K562 (cell line): ENCODE data around the gene CMSS1. TPM values are rescaled to one million over a fixed set of nuclear protein-coding genes. Genes with fewer than 3 reads are reported as not detected.

ENCODE experiments used
- ATAC-seq: fragments of 200-7000 bp; cut with Tn5 transposase; 3 replicates; pipeline ENCODE4 v1.9.1; 2020; ENCODE audit warnings: moderate library complexity
- BruUV-seq: library from RNA; stranded (reverse); fragments of 400-500 nt; replicated peaks from 2 replicates; lab custom pipeline; 2021; lab: Mats Ljungman, UMichigan
- CTCF ChIA-PET: fragments of 300-600 bp; formaldehyde crosslinking; extraction: SDS; loops from one replicate; lab custom pipeline; 2021; ENCODE audit warnings: low intra/inter-chr PET ratio; lab: Yijun Ruan, JAX
- POLR2A ChIA-PET: fragments of 300-600, 350-650 bp; sonication (Branson Sonifier 250); formaldehyde crosslinking; extraction: SDS; loops from one replicate; lab custom pipeline; 2021; ENCODE audit warnings: antibody characterized with exemption, inconsistent platforms; lab: Yijun Ruan, JAX
- DNase-seq, 4 experiments: peaks; one replicate each; pipeline versions ENCODE4 v3.0.0 to v3.0.0-alpha.2; 2011 to 2018; ENCODE audit warnings: low spot score in 3 of 4, mixed read lengths in 3 of 4; ENCODE audit errors: extremely low read depth in 1 of 4
- FAIRE-seq: peaks from 2 replicates; lab custom pipeline; 2011; peaks lifted over from hg19 to GRCh38; lab: Jason Lieb, UNC
- H2AFZ ChIP-seq: 2 replicates; pipeline ENCODE4 v1.6.0; 2011; ENCODE audit warnings: low read depth, low read length, control low read depth, inconsistent platforms
- H3K27ac ChIP-seq: fragments of 200-600 bp; 3 replicates; pipeline ENCODE4 v1.8.0; 2011; ENCODE audit warnings: low read depth, mild to moderate bottlenecking, control low read depth, inconsistent platforms, low read length, moderate library complexity, mixed read lengths; ENCODE audit errors: extremely low read depth
- H3K27me3 ChIP-seq, 2 experiments: fragments of 300-600 bp in 1 of 2; 2 replicates in 1 of 2; 3 replicates in 1 of 2; pipeline versions ENCODE4 v1.6.0 to v1.8.0; 2011; ENCODE audit warnings: inconsistent platforms in 2 of 2, low read length in 2 of 2, mild to moderate bottlenecking in 1 of 2, mixed read lengths in 1 of 2, moderate library complexity in 1 of 2; ENCODE audit not compliant: control insufficient read depth in 2 of 2, insufficient read depth in 2 of 2
- H3K36me3 ChIP-seq: fragments of 300-600 bp; 3 replicates; pipeline ENCODE4 v1.8.0; 2011; ENCODE audit warnings: mild to moderate bottlenecking, low read length, inconsistent platforms; ENCODE audit not compliant: control insufficient read depth, insufficient read depth
- H3K4me1 ChIP-seq, 2 experiments: fragments of 200-600 bp in 1 of 2; replicated peaks in 1 of 2; 2 replicates in 1 of 2; 3 replicates in 1 of 2; pipeline versions ENCODE4 v1.5.1 to v1.8.0; 2011; ENCODE audit warnings: inconsistent platforms in 2 of 2, low read length in 2 of 2, mild to moderate bottlenecking in 1 of 2, mixed read lengths in 1 of 2, moderate library complexity in 1 of 2; ENCODE audit not compliant: control insufficient read depth in 2 of 2, insufficient read depth in 2 of 2
- H3K4me2 ChIP-seq: 2 replicates; pipeline ENCODE4 v1.6.1; 2011; ENCODE audit warnings: low read length, control low read depth, inconsistent platforms, mixed read lengths; ENCODE audit not compliant: insufficient read depth
- H3K4me3 ChIP-seq: fragments of 200-600 bp; sonication (generic), shearing (Covaris generic); 2 replicates; pipeline ENCODE4 v1.5.1; 2016; ENCODE audit warnings: control low read depth, inconsistent platforms
- H3K79me2 ChIP-seq: fragments of 200-600 bp; 3 replicates; pipeline ENCODE4 v1.8.0; 2011; ENCODE audit warnings: low read length, inconsistent platforms; ENCODE audit not compliant: control insufficient read depth, insufficient read depth
- H3K9ac ChIP-seq, 2 experiments: 2 replicates each; pipeline versions ENCODE4 v1.6.0 to v1.6.1; 2011; ENCODE audit warnings: low read depth in 2 of 2, low read length in 2 of 2, control low read depth in 1 of 2, inconsistent platforms in 1 of 2, mild to moderate bottlenecking in 1 of 2, mixed read lengths in 1 of 2; ENCODE audit not compliant: insufficient read depth in 1 of 2
- H3K9me1 ChIP-seq: one replicate; pipeline ENCODE4 v1.6.0; 2011; ENCODE audit warnings: inconsistent platforms, mild to moderate bottlenecking, low read length, moderate library complexity; ENCODE audit not compliant: control insufficient read depth, insufficient read depth
- H3K9me3 ChIP-seq: replicated peaks from 2 replicates; pipeline ENCODE4 v1.5.1; 2011; ENCODE audit warnings: low read depth, low read length, inconsistent platforms; ENCODE audit not compliant: control insufficient read depth, insufficient read depth
- H4K20me1 ChIP-seq: replicated peaks from 2 replicates; pipeline ENCODE4 v1.6.1; 2011; ENCODE audit warnings: low read length, inconsistent platforms, mixed read lengths; ENCODE audit not compliant: control insufficient read depth, insufficient read depth
- ASH1L ChIP-seq: fragments of 450-650 bp; IDR thresholded peaks from 2 replicates; pipeline ENCODE4 v1.6.1; 2018; ENCODE audit warnings: borderline replicate concordance, mild to moderate bottlenecking, low read depth; ENCODE audit not compliant: partially characterized antibody
- BCL6 ChIP-seq: fragments of 250-450 bp; sonication (Bioruptor Pico); IDR thresholded peaks from 2 replicates; pipeline ENCODE4 v1.4.0; 2020
- HOXB6 ChIP-seq: fragments of 250-450 bp; sonication (Bioruptor Pico); IDR thresholded peaks from 2 replicates; pipeline ENCODE4 v1.5.1; 2022; ENCODE audit warnings: mild to moderate bottlenecking, borderline replicate concordance
- NCOA1 ChIP-seq: fragments of 450-650 bp; IDR thresholded peaks from 2 replicates; pipeline ENCODE4 v1.6.1; 2016; ENCODE audit warnings: low read depth
- NFE2L1 ChIP-seq: fragments of 450-650 bp; IDR thresholded peaks from 2 replicates; pipeline ENCODE4 v1.6.1; 2016; ENCODE audit warnings: missing genetic modification characterization, low read depth, mild to moderate bottlenecking, missing compliant biosample characterization, moderate library complexity, borderline replicate concordance
- NFIX ChIP-seq: fragments of 250-450 bp; sonication (Bioruptor Pico); IDR thresholded peaks from 2 replicates; pipeline ENCODE4 v1.4.0; 2020; ENCODE audit warnings: low read depth, mild to moderate bottlenecking, moderate library complexity
- OTX1 ChIP-seq: fragments of 450-650 bp; formaldehyde crosslinking; IDR thresholded peaks from 2 replicates; pipeline ENCODE4 v1.4.0; 2022; ENCODE audit warnings: mild to moderate bottlenecking
- PHF8 ChIP-seq: fragments of 200-600 bp; sonication (generic); IDR thresholded peaks from 2 replicates; pipeline ENCODE4 v1.6.1; 2012; ENCODE audit warnings: mixed run types, mild to moderate bottlenecking, inconsistent platforms, low read length, moderate library complexity, borderline replicate concordance
- RNF2 ChIP-seq: sonication (generic); IDR thresholded peaks from 2 replicates; pipeline ENCODE4 v1.6.1; 2016
- SAP30 ChIP-seq: fragments of 200-600 bp; sonication (generic); IDR thresholded peaks from 2 replicates; pipeline ENCODE4 v1.6.1; 2012; ENCODE audit warnings: borderline replicate concordance, low read depth, mild to moderate bottlenecking, moderate library complexity, low read length, control low read depth, inconsistent platforms; ENCODE audit not compliant: insufficient read depth, poor library complexity, severe bottlenecking
- ZC3H8 ChIP-seq: fragments of 450-650 bp; IDR thresholded peaks from 2 replicates; pipeline ENCODE4 v1.6.1; 2017
- ZKSCAN8 ChIP-seq: fragments of 200-800 bp; sonication (Bioruptor generic); IDR thresholded peaks from 2 replicates; pipeline ENCODE4 v1.6.1; 2016; ENCODE audit warnings: missing genetic modification characterization, missing compliant biosample characterization
- WGBS: fragments of 100-300 bp; shearing (Covaris generic); methylation state at CpG from one replicate; pipeline ENCODE4 v1.1.6; 2016; ENCODE audit warnings: low coverage, mixed read lengths; ENCODE audit not compliant: insufficient coverage; ENCODE audit errors: missing lambda C conversion rate; 5-methylcytosine and 5-hydroxymethylcytosine counted together
- in situ Hi-C: fragments of 300-500 bp; cut with MboI; formaldehyde crosslinking; loops from 4 replicates; pipeline ENCODE4 v1.15.0; 2018; ENCODE audit warnings: inconsistent platforms, mixed read lengths
- intact Hi-C: fragments of 100-400 bp; cut with micrococcal nuclease; formaldehyde crosslinking; loops from 2 replicates; pipeline ENCODE4 v1.14.2; 2022
- polyA plus RNA-seq, 8 experiments: library from polyadenylated mRNA; depleted of rRNA in 4 of 8; stranded (reverse) in 5 of 8; unstranded in 3 of 8; fragments of >200 nt; fragmentation: Nextera tagmentation in 2 of 8; fragmentation: Illumina TruSeq in 1 of 8; extraction: Ambion mirVana in 2 of 8; extraction: Trizol in 1 of 8; gene quantifications; 2 replicates each; pipeline versions ENCODE4 v1.2.1 to v1.2.3, GENCODE V29; 2011 to 2014; ENCODE audit warnings: inconsistent platforms in 1 of 8, missing spikeins in 1 of 8
- total RNA-seq, 7 experiments: library from RNA; depleted of rRNA in 6 of 7; stranded (reverse); fragments of >200 nt in 6 of 7; fragmentation: Illumina TruSeq in 2 of 7; extraction: Trizol in 2 of 7; gene quantifications; 2 replicates each; pipeline versions ENCODE4 v1.2.1 to v1.2.3, GENCODE V29; 2011 to 2021; ENCODE audit warnings: low replicate concordance in 1 of 7
- TF ChIP-seq, protein P1 (sequence below): fragments of 450-650 bp; IDR thresholded peaks from one replicate; pipeline ENCODE4 v1.6.1; 2018; ENCODE audit warnings: mild to moderate bottlenecking, moderate library complexity; ENCODE audit not compliant: partially characterized antibody
- TF ChIP-seq, protein P2 (sequence below): fragments of 250-450 bp; sonication (Bioruptor Pico); IDR thresholded peaks from 2 replicates; pipeline ENCODE4 v1.4.0; 2020; ENCODE audit warnings: borderline replicate concordance
- TF ChIP-seq, protein P3 (sequence below): fragments of 450-650 bp; conservative IDR thresholded peaks from 2 replicates; pipeline ENCODE4 v1.6.1; 2016; ENCODE audit warnings: missing genetic modification characterization, low read depth, mild to moderate bottlenecking, control low read depth, missing compliant biosample characterization
- TF ChIP-seq, protein P4 (sequence below): fragments of 450-650 bp; formaldehyde crosslinking; IDR thresholded peaks from 2 replicates; pipeline ENCODE4 v1.4.0; 2020; ENCODE audit warnings: mild to moderate bottlenecking
- TF ChIP-seq, protein P5 (sequence below): sonication (generic); formaldehyde crosslinking; IDR thresholded peaks from 2 replicates; pipeline ENCODE4 v1.8.0; 2023; ENCODE audit warnings: mild to moderate bottlenecking, missing genetic modification reagents

Gene CMSS1
- total and polyA plus RNA-seq, 9 of the 15 experiments (the other 6 are each of a cell fraction or from before 2014, with no cell fraction given) = 46.9 to 109 (median 72.3) TPM

- ChIA-PET CTCF (no interaction called here), POLR2A (no interaction called here)
- ATAC-seq (no peak), DNase-seq (no peak), FAIRE-seq (no peak)
- H3K4me3 ChIP-seq = no peak overlapping the region
- H3K9ac ChIP-seq = no peak overlapping the region
- BruUV-seq = no TSS peak
- no peaks in the 10 kb centered on the region for H3K9me3 ChIP-seq
- no peaks in the 10 kb centered on the region for H3K36me3 ChIP-seq
- H2AFZ ChIP-seq = no peak overlapping the region
- no peaks in the 10 kb centered on the region for H3K27me3 ChIP-seq
- H3K4me1 ChIP-seq = peaks cover 0 to 12% of the 10 kb centered on the region in 2 experiments; a peak in 3 of 5 replicates
- intact Hi-C loops (no loop called here), in situ Hi-C loops (no loop called here)
- H3K79me2 ChIP-seq = no peaks in the 10 kb centered on the region
- H3K27ac ChIP-seq = no peak overlapping the region
- H3K9me1 ChIP-seq = no peaks in the 10 kb centered on the region
- H3K4me2 ChIP-seq = no peak overlapping the region
- 8% methylated on average over 1 of the region's 1 CpG for WGBS
- H4K20me1 ChIP-seq = no peaks in the 10 kb centered on the region
- TF ChIP-seq, protein P1, sequence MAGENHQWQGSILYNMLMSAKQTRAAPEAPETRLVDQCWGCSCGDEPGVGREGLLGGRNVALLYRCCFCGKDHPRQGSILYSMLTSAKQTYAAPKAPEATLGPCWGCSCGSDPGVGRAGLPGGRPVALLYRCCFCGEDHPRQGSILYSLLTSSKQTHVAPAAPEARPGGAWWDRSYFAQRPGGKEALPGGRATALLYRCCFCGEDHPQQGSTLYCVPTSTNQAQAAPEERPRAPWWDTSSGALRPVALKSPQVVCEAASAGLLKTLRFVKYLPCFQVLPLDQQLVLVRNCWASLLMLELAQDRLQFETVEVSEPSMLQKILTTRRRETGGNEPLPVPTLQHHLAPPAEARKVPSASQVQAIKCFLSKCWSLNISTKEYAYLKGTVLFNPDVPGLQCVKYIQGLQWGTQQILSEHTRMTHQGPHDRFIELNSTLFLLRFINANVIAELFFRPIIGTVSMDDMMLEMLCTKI = no peak
- TF ChIP-seq, protein P2, sequence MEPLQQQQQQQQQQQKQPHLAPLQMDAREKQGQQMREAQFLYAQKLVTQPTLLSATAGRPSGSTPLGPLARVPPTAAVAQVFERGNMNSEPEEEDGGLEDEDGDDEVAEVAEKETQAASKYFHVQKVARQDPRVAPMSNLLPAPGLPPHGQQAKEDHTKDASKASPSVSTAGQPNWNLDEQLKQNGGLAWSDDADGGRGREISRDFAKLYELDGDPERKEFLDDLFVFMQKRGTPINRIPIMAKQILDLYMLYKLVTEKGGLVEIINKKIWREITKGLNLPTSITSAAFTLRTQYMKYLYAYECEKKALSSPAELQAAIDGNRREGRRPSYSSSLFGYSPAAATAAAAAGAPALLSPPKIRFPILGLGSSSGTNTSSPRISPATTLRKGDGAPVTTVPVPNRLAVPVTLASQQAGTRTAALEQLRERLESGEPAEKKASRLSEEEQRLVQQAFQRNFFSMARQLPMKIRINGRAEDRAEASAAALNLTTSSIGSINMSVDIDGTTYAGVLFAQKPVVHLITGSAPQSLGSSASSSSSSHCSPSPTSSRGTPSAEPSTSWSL = no peak
- TF ChIP-seq ASH1L (no peak), NCOA1 (no peak), SAP30 (no peak), BCL6 (CRISPR knock-in tag) (no peak), RNF2 (no peak), NFE2L1 (no peak), NFIX (CRISPR knock-in tag) (no peak), OTX1 (CRISPR knock-in tag) (no peak), ZKSCAN8 (CRISPR knock-in tag) (no peak), ZC3H8 (no peak), HOXB6 (no peak), PHF8 (no peak)
- TF ChIP-seq, protein P3, sequence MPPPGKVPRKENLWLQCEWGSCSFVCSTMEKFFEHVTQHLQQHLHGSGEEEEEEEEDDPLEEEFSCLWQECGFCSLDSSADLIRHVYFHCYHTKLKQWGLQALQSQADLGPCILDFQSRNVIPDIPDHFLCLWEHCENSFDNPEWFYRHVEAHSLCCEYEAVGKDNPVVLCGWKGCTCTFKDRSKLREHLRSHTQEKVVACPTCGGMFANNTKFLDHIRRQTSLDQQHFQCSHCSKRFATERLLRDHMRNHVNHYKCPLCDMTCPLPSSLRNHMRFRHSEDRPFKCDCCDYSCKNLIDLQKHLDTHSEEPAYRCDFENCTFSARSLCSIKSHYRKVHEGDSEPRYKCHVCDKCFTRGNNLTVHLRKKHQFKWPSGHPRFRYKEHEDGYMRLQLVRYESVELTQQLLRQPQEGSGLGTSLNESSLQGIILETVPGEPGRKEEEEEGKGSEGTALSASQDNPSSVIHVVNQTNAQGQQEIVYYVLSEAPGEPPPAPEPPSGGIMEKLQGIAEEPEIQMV (tag) = no peak
- TF ChIP-seq, protein P4, sequence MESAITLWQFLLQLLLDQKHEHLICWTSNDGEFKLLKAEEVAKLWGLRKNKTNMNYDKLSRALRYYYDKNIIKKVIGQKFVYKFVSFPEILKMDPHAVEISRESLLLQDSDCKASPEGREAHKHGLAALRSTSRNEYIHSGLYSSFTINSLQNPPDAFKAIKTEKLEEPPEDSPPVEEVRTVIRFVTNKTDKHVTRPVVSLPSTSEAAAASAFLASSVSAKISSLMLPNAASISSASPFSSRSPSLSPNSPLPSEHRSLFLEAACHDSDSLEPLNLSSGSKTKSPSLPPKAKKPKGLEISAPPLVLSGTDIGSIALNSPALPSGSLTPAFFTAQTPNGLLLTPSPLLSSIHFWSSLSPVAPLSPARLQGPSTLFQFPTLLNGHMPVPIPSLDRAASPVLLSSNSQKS (CRISPR knock-in tag) = no peak
- TF ChIP-seq, protein P5, sequence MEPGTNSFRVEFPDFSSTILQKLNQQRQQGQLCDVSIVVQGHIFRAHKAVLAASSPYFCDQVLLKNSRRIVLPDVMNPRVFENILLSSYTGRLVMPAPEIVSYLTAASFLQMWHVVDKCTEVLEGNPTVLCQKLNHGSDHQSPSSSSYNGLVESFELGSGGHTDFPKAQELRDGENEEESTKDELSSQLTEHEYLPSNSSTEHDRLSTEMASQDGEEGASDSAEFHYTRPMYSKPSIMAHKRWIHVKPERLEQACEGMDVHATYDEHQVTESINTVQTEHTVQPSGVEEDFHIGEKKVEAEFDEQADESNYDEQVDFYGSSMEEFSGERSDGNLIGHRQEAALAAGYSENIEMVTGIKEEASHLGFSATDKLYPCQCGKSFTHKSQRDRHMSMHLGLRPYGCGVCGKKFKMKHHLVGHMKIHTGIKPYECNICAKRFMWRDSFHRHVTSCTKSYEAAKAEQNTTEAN (CRISPR knock-in tag) = no peak
These were observed 45.0 kb upstream of the CMSS1 start for GRCh38 chr3:99772671-99773070.
